GM12878 (cell line): ENCODE data around the gene CYTL1. TPM values are rescaled to one million over a fixed set of nuclear protein-coding genes. Genes with fewer than 3 reads are reported as not detected.

ENCODE experiments used
- ATAC-seq: fragments of 200-7000 bp; cut with Tn5 transposase; 3 replicates; pipeline ENCODE4 v1.9.1; 2020; ENCODE audit warnings: mild to moderate bottlenecking, moderate library complexity
- BruUV-seq: library from RNA; stranded (reverse); fragments of 400-500 nt; replicated peaks from 2 replicates; lab custom pipeline; 2021; lab: Mats Ljungman, UMichigan
- CTCF ChIA-PET: fragments of 300-600 bp; sonication (Branson Sonifier 250); formaldehyde crosslinking; extraction: SDS; loops from one replicate; lab custom pipeline; 2021; ENCODE audit warnings: inconsistent platforms; lab: Yijun Ruan, JAX
- POLR2A ChIA-PET: fragments of 350-600 bp; formaldehyde crosslinking; extraction: SDS; loops from one replicate; lab custom pipeline; 2021; ENCODE audit warnings: inconsistent platforms; lab: Charles Lee
- RAD21 ChIA-PET: fragments of 300-600 bp; sonication (Branson Sonifier 250); formaldehyde crosslinking; loops from one replicate; lab custom pipeline; 2023; ENCODE audit warnings: antibody characterized with exemption; ENCODE audit not compliant: unreplicated experiment; lab: Charles Lee
- SMC1A ChIA-PET: fragments of 300-600 bp; sonication (Branson Sonifier 250); formaldehyde crosslinking; loops from one replicate; lab custom pipeline; 2023; ENCODE audit not compliant: unreplicated experiment, uncharacterized antibody; lab: Charles Lee
- DNase-seq: peaks from one replicate; pipeline ENCODE4 v3.0.0-alpha.2; 2011; ENCODE audit warnings: low read depth, low spot score
- FAIRE-seq: peaks from 3 replicates; lab custom pipeline; 2011; peaks lifted over from hg19 to GRCh38; lab: Jason Lieb, UNC
- H2AFZ ChIP-seq: 2 replicates; pipeline ENCODE4 v1.6.0; 2011; ENCODE audit warnings: low read depth, low read length, control low read depth; ENCODE audit not compliant: control insufficient read depth
- H3K27ac ChIP-seq: 2 replicates; pipeline ENCODE4 v1.5.1; 2011; ENCODE audit warnings: control low read depth; ENCODE audit not compliant: control insufficient read depth, insufficient read depth
- H3K27me3 ChIP-seq, 2 experiments: replicated peaks in 1 of 2; 2 replicates each; pipeline versions ENCODE4 v1.6.0 to v1.6.1; 2011; ENCODE audit warnings: low read length in 1 of 2; ENCODE audit not compliant: control insufficient read depth in 2 of 2, insufficient read depth in 2 of 2
- H3K36me3 ChIP-seq, 2 experiments: 2 replicates each; pipeline ENCODE4 v1.5.1; 2011; ENCODE audit warnings: low read length in 1 of 2; ENCODE audit not compliant: control insufficient read depth in 2 of 2, insufficient read depth in 2 of 2
- H3K4me1 ChIP-seq: 2 replicates; pipeline ENCODE4 v1.6.1; 2011; ENCODE audit warnings: mild to moderate bottlenecking, low read length, moderate library complexity, mixed read lengths; ENCODE audit not compliant: control insufficient read depth, insufficient read depth
- H3K4me2 ChIP-seq: 2 replicates; pipeline ENCODE4 v1.6.0; 2011; ENCODE audit warnings: control low read depth; ENCODE audit not compliant: control insufficient read depth, insufficient read depth
- H3K4me3 ChIP-seq: fragments of 200-600 bp; sonication (generic); 2 replicates; pipeline ENCODE4 v1.5.1; 2016
- H3K79me2 ChIP-seq: 2 replicates; pipeline ENCODE4 v1.6.0; 2011; ENCODE audit warnings: low read length; ENCODE audit not compliant: control insufficient read depth, insufficient read depth
- H3K9ac ChIP-seq: 2 replicates; pipeline ENCODE4 v1.8.0; 2011; ENCODE audit warnings: low read length, control low read depth, mixed read lengths; ENCODE audit not compliant: control insufficient read depth, insufficient read depth
- H3K9me3 ChIP-seq: replicated peaks from 3 replicates; pipeline ENCODE4 v1.5.1; 2011; ENCODE audit warnings: mild to moderate bottlenecking, low read length; ENCODE audit not compliant: control insufficient read depth, insufficient read depth
- H4K20me1 ChIP-seq: 2 replicates; pipeline ENCODE4 v1.6.0; 2011; ENCODE audit not compliant: control insufficient read depth, insufficient read depth
- ATF2 ChIP-seq: IDR thresholded peaks from 2 replicates; pipeline ENCODE4 v1.6.1; 2012; ENCODE audit warnings: low read length, inconsistent platforms
- BMI1 ChIP-seq: fragments of 450-650 bp; IDR thresholded peaks from 2 replicates; pipeline ENCODE4 v1.6.1; 2016; ENCODE audit warnings: mild to moderate bottlenecking, moderate library complexity, borderline replicate concordance
- MEF2A ChIP-seq: IDR thresholded peaks from 2 replicates; pipeline ENCODE4 v1.6.1; 2011; ENCODE audit warnings: low read depth, mild to moderate bottlenecking, low read length, moderate library complexity; ENCODE audit not compliant: insufficient read depth
- NFYB ChIP-seq: IDR thresholded peaks from 2 replicates; pipeline ENCODE4 v1.6.1; 2011; ENCODE audit warnings: low read depth, mild to moderate bottlenecking, low read length, improper control_type of control experiment, moderate library complexity; ENCODE audit not compliant: insufficient read depth
- POLR2AphosphoS2 ChIP-seq: IDR thresholded peaks from 2 replicates; pipeline ENCODE4 v1.6.1; 2011; ENCODE audit warnings: low read depth, mild to moderate bottlenecking, low read length, improper control_type of control experiment, moderate library complexity
- SRF ChIP-seq, 2 experiments: IDR thresholded peaks; 2 replicates each; pipeline ENCODE4 v1.6.1; 2011; ENCODE audit warnings: low read depth in 2 of 2, low read length in 2 of 2, mild to moderate bottlenecking in 1 of 2, moderate library complexity in 1 of 2
- SUZ12 ChIP-seq: fragments of 200-600 bp; sonication (generic); IDR thresholded peaks from one replicate; pipeline ENCODE4 v1.6.1; 2018; ENCODE audit warnings: antibody characterized with exemption, mild to moderate bottlenecking; ENCODE audit not compliant: unreplicated experiment
- WGBS: methylation state at CpG from one replicate; pipeline ENCODE4 v1.1.6; 2016; ENCODE audit warnings: low lambda C conversion rate; ENCODE audit not compliant: insufficient replicate concordance, insufficient coverage; ENCODE audit errors: missing lambda C conversion rate; 5-methylcytosine and 5-hydroxymethylcytosine counted together
- in situ Hi-C: fragments of 300-500 bp; cut with MboI; formaldehyde crosslinking; loops from 9 replicates; pipeline ENCODE4 v1.14.3; 2018; ENCODE audit warnings: mixed read lengths
- intact Hi-C: fragments of 100-400 bp; cut with micrococcal nuclease; formaldehyde crosslinking; loops from one replicate; pipeline ENCODE4 v1.14.2; 2022; ENCODE audit not compliant: unreplicated experiment
- polyA plus RNA-seq, 11 experiments: library from polyadenylated mRNA; depleted of rRNA in 4 of 11; unstranded in 6 of 11; stranded (reverse) in 5 of 11; fragments of >200 nt; fragmentation: Nextera tagmentation in 4 of 11; fragmentation: Illumina TruSeq in 1 of 11; extraction: Ambion mirVana in 4 of 11; extraction: Trizol in 1 of 11; gene quantifications; 1 replicate in 1 of 11; 2 replicates in 10 of 11; pipeline versions ENCODE4 v1.2.1 to v1.2.3, GENCODE V29; 2011 to 2016; ENCODE audit warnings: inconsistent platforms in 2 of 11, missing spikeins in 2 of 11, low read depth in 1 of 11
- total RNA-seq, 4 experiments: library from RNA; depleted of rRNA in 3 of 4; stranded (reverse); fragments of >200 nt in 3 of 4; fragmentation: Illumina TruSeq in 1 of 4; extraction: Trizol in 1 of 4; gene quantifications; 2 replicates each; pipeline versions ENCODE4 v1.2.1 to v1.2.3, GENCODE V29; 2013 to 2021

CYTL1 gene
- total and polyA plus RNA-seq, 10 of the 15 experiments (the other 5 are each of a cell fraction or from before 2014, with no cell fraction given): not detected

DNA sequence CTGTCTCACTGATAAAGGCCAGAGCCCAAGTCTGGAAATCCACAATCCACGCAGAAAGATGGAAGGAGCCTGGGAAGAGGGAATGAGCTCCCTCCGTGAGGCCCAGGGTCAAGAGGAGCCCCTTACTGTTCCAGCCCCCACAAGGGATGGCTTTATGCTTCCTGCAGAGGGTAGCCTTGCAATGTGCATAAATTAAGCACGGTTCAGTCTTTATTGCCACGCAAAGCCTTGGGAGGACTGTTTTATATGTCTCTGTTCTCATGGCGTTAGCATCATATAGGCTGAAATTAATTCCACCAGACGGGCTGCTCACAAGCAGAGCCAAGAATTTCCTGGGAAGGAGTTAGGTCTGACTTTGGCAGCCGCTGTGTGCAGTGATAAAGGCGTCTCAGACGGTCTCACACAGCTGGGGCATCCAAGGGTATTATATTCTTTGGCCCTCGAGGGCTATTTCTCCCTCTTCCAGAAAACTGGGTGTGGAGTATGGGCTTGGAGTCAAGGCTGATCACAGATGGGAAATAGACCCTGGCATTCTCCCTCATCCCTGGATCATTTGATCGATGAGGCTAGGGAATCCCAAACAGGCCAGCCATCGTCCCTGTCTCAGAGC lies 38.5 kb downstream of the CYTL1 start:
- Histone ChIP-seq H3K79me2 (no peaks in the 10 kb centered on the region), H3K9ac (no peak overlapping the region), H3K36me3 (no peaks in the 10 kb centered on the region), H3K4me2 (no peak overlapping the region), H4K20me1 (no peaks in the 10 kb centered on the region), H3K4me1 (no peaks in the 10 kb centered on the region), H3K9me3 (no peaks in the 10 kb centered on the region; the same call in 2 of the 3 replicates)
- ChIA-PET POLR2A (no interaction called here), CTCF (no interaction called here), SMC1A (no interaction called here)
- BruUV-seq: no TSS peak
- intact Hi-C loops: no loop called here
- ATAC-seq: no peak
- no peak for TF ChIP-seq BMI1
- no peak for TF ChIP-seq ATF2
- TF ChIP-seq POLR2AphosphoS2: no peak
- no peak for TF ChIP-seq MEF2A
- no peak for TF ChIP-seq NFYB
- no peak for TF ChIP-seq SRF (IDR thresholded peaks at IDR 0.05; ENCODE audit: low read depth in 2 of 2, low read length in 2 of 2)
- no peak for TF ChIP-seq SUZ12
- TF ChIP-seq, all 136 proteins: peak for 0
- FAIRE-seq (no peak), DNase-seq (no peak)
- in situ Hi-C loops: no loop called here
- no peak overlapping the region for H2AFZ ChIP-seq
- H3K27me3 ChIP-seq: no peaks in the 10 kb centered on the region
- H3K27ac ChIP-seq: no peak overlapping the region
- RAD21 ChIA-PET: no interaction called here
- 34% methylated on average over 12 of the region's 12 CpGs for WGBS
- H3K4me3 ChIP-seq: no peak overlapping the region
